HCT116 (cell line): ENCODE data around the gene FBXO21. TPM values are rescaled to one million over a fixed set of nuclear protein-coding genes. Genes with fewer than 3 reads are reported as not detected.
"Not testable (repeated sequence)": the region's sequence is repeated elsewhere in the genome, so short reads cannot be mapped to it uniquely, and the experiment has no call there.

Experiments
- ATAC-seq: fragments of 200-7000 bp; cut with Tn5 transposase; 2 replicates; pipeline ENCODE4 v1.9.1; 2020; ENCODE audit warnings: mild to moderate bottlenecking, moderate library complexity
- BruUV-seq: library from RNA; stranded (reverse); fragments of 400-500 nt; replicated peaks from 2 replicates; lab custom pipeline; 2021; lab: Mats Ljungman, UMichigan
- CTCF ChIA-PET: fragments of 300-600 bp; sonication (Branson Sonifier 250); formaldehyde crosslinking; loops from one replicate; lab custom pipeline; 2021; ENCODE audit warnings: antibody characterized with exemption; lab: Charles Lee
- POLR2A ChIA-PET: fragments of 300-600, 350-600 bp; sonication (Branson Sonifier 250); formaldehyde crosslinking; loops from one replicate; lab custom pipeline; 2021; ENCODE audit warnings: antibody characterized with exemption; lab: Charles Lee
- RAD21 ChIA-PET, 2 experiments: fragments of 300-600 bp; sonication (Branson Sonifier 250); formaldehyde crosslinking; loops; one replicate each; lab custom pipeline; 2023; ENCODE audit warnings: low total read pairs in 2 of 2; ENCODE audit not compliant: uncharacterized antibody in 2 of 2, unreplicated experiment in 2 of 2, low non-redundant PET in 1 of 2; lab: Charles Lee
- DNase-seq: peaks from one replicate; pipeline ENCODE4 v3.0.0-alpha.2; 2010; ENCODE audit warnings: low read depth, low spot score
- H2AFZ ChIP-seq: fragments of 200-600 bp; shearing (Covaris generic), sonication (generic); 2 replicates; pipeline ENCODE4 v1.6.1; 2017; ENCODE audit warnings: low read depth, mixed run types, mixed read lengths, antibody characterized with exemption, low read length; ENCODE audit not compliant: poor library complexity, severe bottlenecking
- H3K27ac ChIP-seq: 2 replicates; pipeline ENCODE4 v1.5.1; 2012; ENCODE audit warnings: low read depth, low read length
- H3K27me3 ChIP-seq: fragments of 200-600 bp; sonication (generic); 2 replicates; pipeline ENCODE4 v1.6.1; 2016; ENCODE audit warnings: mixed run types, low read length, mixed read lengths; ENCODE audit not compliant: insufficient read depth
- H3K36me3 ChIP-seq, 2 experiments: fragments of 200-500 bp in 1 of 2; fragments of 200-600 bp in 1 of 2; sonication (Bioruptor generic) in 1 of 2; sonication (generic) in 1 of 2; 2 replicates each; pipeline versions ENCODE4 v1.5.1 to v1.6.1; 2014 to 2016; ENCODE audit warnings: low read length in 2 of 2, inconsistent platforms in 1 of 2, mixed read lengths in 1 of 2, mixed run types in 1 of 2; ENCODE audit not compliant: insufficient read depth in 2 of 2, control insufficient read depth in 1 of 2
- H3K4me1 ChIP-seq, 2 experiments: fragments of 200-600 bp in 1 of 2; sonication (generic) in 1 of 2; 2 replicates each; pipeline versions ENCODE4 v1.5.1 to v1.6.1; 2012 to 2017; ENCODE audit warnings: low read length in 2 of 2, inconsistent platforms in 1 of 2, mild to moderate bottlenecking in 1 of 2, mixed read lengths in 1 of 2, mixed run types in 1 of 2, moderate library complexity in 1 of 2; ENCODE audit not compliant: insufficient read depth in 2 of 2, control insufficient read depth in 1 of 2
- H3K4me2 ChIP-seq: fragments of 200-600 bp; sonication (generic); 2 replicates; pipeline ENCODE4 v1.6.1; 2017; ENCODE audit warnings: mixed run types, low read length, mixed read lengths
- H3K4me3 ChIP-seq, 2 experiments: fragments of 200-600 bp in 1 of 2; sonication (generic) in 1 of 2; replicated peaks in 1 of 2; 2 replicates each; pipeline ENCODE4 v1.5.1; 2011 to 2016; ENCODE audit warnings: low read length in 2 of 2, control low read depth in 1 of 2, low read depth in 1 of 2, mild to moderate bottlenecking in 1 of 2, mixed read lengths in 1 of 2, mixed run types in 1 of 2
- H3K79me2 ChIP-seq: fragments of 200-600 bp; sonication (generic); 2 replicates; pipeline ENCODE4 v1.6.1; 2017; ENCODE audit warnings: mild to moderate bottlenecking, mixed run types, low read length, moderate library complexity, mixed read lengths; ENCODE audit not compliant: insufficient read depth
- H3K9ac ChIP-seq: fragments of 200-600 bp; sonication (generic); 2 replicates; pipeline ENCODE4 v1.6.1; 2016; ENCODE audit warnings: low read length, mixed read lengths
- H3K9me2 ChIP-seq: fragments of 200-600 bp; sonication (generic), shearing (Covaris generic); 2 replicates; pipeline ENCODE4 v1.6.1; 2017; ENCODE audit warnings: mixed run types, mild to moderate bottlenecking, moderate library complexity; ENCODE audit not compliant: insufficient read depth
- H3K9me3 ChIP-seq, 2 experiments: fragments of 200-500 bp in 1 of 2; fragments of 200-600 bp in 1 of 2; sonication (Bioruptor generic) in 1 of 2; sonication (generic) in 1 of 2; 2 replicates each; pipeline ENCODE4 v1.6.1; 2014 to 2017; ENCODE audit warnings: low read length in 2 of 2, mixed read lengths in 2 of 2, inconsistent platforms in 1 of 2, low read depth in 1 of 2, mild to moderate bottlenecking in 1 of 2, mixed run types in 1 of 2, moderate library complexity in 1 of 2; ENCODE audit not compliant: control insufficient read depth in 1 of 2, insufficient read depth in 1 of 2
- H4K20me1 ChIP-seq: fragments of 200-600 bp; sonication (generic), shearing (Covaris generic); 2 replicates; pipeline ENCODE4 v1.6.1; 2017; ENCODE audit warnings: mixed run types, mild to moderate bottlenecking, moderate library complexity; ENCODE audit not compliant: insufficient read depth
- ATF3 ChIP-seq: IDR thresholded peaks from 2 replicates; pipeline ENCODE4 v1.6.1; 2012
- SRF ChIP-seq: IDR thresholded peaks from 2 replicates; pipeline ENCODE4 v1.6.1; 2012; ENCODE audit warnings: low read depth
- intact Hi-C: fragments of 100-400 bp; cut with micrococcal nuclease; formaldehyde crosslinking; loops from 2 replicates; pipeline ENCODE4 v1.10.0; 2022
- total RNA-seq: library from RNA; stranded (reverse); gene quantifications from one replicate; pipeline ENCODE4 v1.2.1, GENCODE V29; 2021; ENCODE audit not compliant: unreplicated experiment

Gene FBXO21
- total RNA-seq, 1 experiment from 2014 or later, result 45.5 TPM

GRCh38 chr12:117095191-117095590 is 95.1 kb downstream of the FBXO21 start:
- RAD21 ChIA-PET, result not testable (repeated sequence)
- peaks cover 15 to 33% of the 10 kb centered on the region in 2 experiments for H3K4me1 ChIP-seq

GRCh38 chr12:117093918-117094630 is 96.2 kb downstream of the FBXO21 start:
- intact Hi-C loops, result no loop called here
- no TSS peak for BruUV-seq
- TF ChIP-seq SRF (no peak), ATF3 (no peak)
- Histone ChIP-seq H3K27ac (no peak overlapping the region), H2AFZ (no peak overlapping the region), H3K9me3 (no peaks in the 10 kb centered on the region), H3K4me1 (peaks cover 10 to 26% of the 10 kb centered on the region in 2 experiments), H3K27me3 (peaks cover 25% of the 10 kb centered on the region), H3K9ac (no peak overlapping the region), H3K4me2 (no peak overlapping the region), H3K9me2 (no peaks in the 10 kb centered on the region), H4K20me1 (no peaks in the 10 kb centered on the region), H3K79me2 (no peaks in the 10 kb centered on the region), H3K36me3 (no peaks in the 10 kb centered on the region), H3K4me3 (no peak overlapping the region)
- ChIA-PET POLR2A (interaction anchor here (0.7 kb wide), 1 partner anchor 95 kb away, joined by 3 read pairs; no protein-coding TSS in a partner anchor), CTCF (no interaction called here), RAD21 (no interaction called here)
- ATAC-seq (no peak), DNase-seq (no peak)

More at GRCh38 chr12:117095191-117095590, 95.1 kb downstream of the FBXO21 start:
- H2AFZ ChIP-seq, H3K4me3 ChIP-seq, CTCF ChIA-PET, H3K9ac ChIP-seq, H4K20me1 ChIP-seq, H3K9me2 ChIP-seq, DNase-seq, intact Hi-C loops, H3K27ac ChIP-seq, POLR2A ChIA-PET, H3K9me3 ChIP-seq, BruUV-seq, H3K4me2 ChIP-seq, ATAC-seq, H3K79me2 ChIP-seq, H3K36me3 ChIP-seq: not testable (repeated sequence)
- H3K27me3 ChIP-seq, result peaks cover 25% of the 10 kb centered on the region
